ENCODE data around the gene STK24.
"Not testable (repeated sequence)": the region's sequence is repeated elsewhere in the genome, so short reads cannot be mapped to it uniquely, and the experiment has no call there.

STK24 gene

DNA sequence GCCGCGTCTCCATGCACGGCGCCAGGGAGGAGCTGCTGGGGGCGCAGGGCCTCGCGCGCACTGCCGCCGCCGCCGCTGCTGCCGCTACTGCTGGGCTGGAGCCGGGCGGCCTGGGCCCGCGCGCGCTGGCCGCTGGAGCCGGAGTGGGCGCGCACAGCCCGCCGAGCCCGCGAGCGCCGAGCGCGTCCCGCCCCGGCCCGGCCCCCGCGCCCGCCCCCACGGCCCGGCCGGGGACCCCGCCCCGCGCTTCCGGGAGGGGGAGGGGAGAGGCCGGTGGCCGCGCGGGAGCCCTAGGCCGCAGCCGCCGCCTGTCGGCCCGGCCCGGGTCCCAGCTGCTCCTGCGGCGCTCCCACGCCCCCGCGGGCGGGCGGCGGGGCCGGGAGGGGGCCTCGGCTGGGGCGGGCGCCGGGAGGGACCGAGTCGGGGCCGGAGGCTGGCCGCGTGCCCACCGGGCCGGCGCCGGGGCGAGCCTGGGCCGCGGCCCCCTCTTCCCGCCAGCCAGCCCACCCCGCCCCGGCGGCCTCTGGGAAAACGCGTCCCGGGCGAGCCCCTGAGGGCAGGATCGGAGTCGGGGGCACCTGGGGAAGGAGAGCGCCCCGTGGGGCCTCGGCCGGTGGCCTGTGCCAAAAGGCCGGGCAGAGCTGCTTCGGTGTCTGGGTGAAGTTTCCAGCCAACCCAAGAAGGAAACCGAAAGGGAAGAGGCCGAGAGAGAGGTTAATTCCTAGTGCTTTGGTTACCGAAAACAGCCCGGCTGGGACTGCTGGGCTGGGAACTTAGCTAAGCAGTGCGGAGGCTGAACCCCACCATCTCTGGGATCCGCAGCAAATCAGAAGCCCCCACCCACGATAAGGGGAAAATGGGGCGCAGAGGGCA, at the start of gene STK24:
Gene STK24 (minus strand): TSS at position 145 of the 873 bp plus-strand sequence. CDS start 321 bp downstream, outside the sequence.
- peak; percentile 80 for DNase-seq (ENCODE audit: low spot score)

DNA sequence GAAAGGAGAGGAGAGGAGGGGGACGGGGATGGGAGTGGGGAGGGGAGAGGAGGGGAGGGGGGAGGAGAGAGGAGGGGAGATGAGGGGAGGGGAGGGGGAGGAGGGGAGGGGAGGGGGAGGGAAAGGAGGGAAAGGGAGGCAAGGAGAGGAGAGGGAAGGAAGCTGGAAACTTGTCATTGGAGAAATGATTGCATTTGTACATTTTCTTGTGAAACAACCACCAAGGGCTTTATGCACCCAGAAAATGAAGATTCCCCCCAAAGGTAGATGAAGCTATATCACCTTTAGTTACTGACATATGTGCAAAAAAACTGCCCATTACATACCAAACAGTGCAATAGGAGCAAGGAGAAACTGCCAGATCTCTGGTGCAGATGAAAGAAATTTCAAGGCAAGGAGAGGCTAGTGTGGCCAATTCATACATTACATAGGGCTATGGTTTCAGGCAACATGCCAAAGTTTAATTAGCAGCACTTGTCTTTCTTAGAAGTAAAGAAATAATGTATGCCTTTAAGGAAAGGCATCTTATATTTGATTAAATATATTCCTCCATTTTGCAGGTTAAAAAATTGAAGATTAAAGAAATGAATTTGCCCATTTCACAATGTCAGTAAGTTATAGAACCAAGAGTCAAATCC, 49.5 kb upstream of the STK24 start:
- DNase-seq (ENCODE audit: low spot score) = no peak

DNA sequence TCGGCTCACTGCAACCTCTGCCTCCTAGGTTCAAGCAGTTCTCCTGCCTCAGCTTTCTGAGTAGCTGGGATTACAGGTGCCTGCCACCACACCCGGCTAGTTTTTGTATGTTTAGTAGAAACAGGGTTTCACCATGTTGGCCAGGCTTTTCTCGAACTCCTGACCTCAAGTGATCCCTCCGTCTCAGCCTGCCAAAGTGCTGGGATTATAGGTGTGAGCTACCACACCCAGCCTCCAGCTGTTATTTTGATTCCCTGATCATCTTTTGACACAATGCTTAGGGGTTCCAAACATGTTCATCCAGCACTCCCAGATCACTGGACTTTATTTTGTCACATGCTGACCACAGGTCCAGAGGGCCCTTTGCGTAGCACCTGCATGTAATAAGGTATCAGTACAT, 47.7 kb upstream of the STK24 start:
- DNase-seq (ENCODE audit: low spot score) = not testable (repeated sequence)

DNA sequence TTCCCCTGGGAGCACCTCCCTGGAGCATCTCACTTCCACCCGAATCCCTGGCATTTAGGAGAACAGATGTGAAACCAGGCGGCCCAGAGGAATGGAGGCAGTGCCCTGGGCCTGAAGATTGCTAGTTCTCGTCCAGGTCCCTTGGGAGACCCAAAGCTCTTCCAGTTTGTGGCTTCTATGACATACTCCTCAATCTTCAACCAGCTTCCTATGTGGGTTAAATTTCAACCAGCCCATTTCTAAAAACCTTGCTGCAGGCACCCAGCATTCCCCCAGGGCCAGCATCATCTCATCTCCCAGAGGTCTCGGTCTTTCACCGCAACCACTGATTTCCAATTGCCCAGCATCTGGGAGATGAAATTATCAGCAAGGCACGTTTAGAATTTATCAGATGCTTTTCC, 46.0 kb upstream of the STK24 start:
- no peak for DNase-seq (ENCODE audit: low spot score)

DNA sequence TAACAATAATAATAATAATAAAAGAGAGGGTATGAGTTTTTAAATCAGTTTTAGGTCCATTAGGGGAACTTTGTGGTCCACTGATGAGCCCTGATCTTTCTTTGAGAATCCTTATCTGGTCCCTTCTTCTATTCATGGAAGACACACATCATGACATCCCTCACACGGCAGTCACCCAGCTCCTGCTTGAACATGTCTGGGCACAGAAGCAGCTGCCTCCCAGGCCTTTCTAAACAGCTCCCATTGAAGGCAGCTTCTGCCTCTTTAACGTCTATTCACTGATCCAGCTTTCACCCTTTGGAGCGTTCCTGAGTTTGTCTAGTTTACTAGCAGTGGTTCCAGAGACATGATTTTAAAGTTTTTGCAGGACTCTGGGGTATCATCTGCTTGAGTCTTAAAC, 42.6 kb upstream of the STK24 start:
- DNase-seq (ENCODE audit: low spot score) = no peak

DNA sequence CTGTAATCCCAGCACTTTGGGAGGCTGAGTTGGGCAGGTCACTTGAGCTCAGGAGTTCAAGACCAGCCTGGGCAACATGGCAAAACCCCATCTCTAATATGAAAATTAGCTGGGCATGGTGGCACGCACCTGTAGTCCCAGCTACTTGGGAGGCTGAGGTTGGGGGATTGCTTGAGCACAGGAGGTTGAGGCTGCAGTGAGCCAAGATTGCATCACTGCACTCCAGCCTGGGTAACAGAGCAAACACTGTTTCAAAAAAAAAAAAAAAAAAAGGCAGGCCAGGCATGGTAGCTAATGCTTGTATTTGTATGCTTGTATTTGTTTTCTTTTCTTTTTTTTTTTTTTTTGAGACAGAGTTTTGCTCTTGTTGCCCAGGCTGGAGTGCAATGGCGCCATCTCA, 38.7 kb upstream of the STK24 start:
- DNase-seq (ENCODE audit: low spot score) = not testable (repeated sequence)

DNA sequence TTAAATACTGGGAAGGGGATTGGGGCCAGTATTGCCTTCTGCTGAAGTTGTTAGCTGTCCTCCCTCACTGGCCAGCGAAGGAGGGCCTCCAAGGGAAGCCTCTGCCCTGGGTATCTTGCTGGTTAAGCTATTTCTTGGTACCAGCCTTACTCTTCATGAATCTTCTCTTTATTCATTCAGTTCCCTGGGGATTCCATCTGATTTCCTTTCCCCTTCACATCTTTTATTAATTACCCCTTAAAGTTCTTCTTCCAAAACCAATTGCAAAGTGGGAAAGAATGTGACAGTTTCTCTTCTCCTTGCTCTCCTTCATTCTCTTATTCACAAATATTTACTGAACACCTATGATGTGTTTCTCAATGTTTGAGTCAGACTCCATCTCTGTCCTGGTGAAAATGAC, 36.7 kb upstream of the STK24 start:
- DNase-seq (ENCODE audit: low spot score) = no peak

DNA sequence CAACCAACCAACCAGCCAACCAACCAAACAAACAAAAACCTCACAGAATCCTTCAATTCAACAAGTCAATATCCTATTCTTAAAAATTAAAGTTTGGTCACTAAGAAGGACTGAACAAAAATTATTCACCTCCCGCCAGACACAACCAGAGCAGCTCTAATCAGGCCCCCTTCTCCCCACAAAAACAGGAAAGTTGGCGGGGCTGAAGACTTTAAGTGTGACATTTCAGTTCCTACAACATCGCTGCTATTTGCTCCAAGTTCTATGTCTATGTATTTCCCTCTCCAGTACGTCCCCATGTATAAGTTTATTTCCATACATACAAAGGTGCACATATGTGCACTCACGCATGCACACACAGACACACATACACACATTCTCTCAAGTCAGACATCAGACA, 32.8 kb upstream of the STK24 start:
- DNase-seq (ENCODE audit: low spot score) = no peak

DNA sequence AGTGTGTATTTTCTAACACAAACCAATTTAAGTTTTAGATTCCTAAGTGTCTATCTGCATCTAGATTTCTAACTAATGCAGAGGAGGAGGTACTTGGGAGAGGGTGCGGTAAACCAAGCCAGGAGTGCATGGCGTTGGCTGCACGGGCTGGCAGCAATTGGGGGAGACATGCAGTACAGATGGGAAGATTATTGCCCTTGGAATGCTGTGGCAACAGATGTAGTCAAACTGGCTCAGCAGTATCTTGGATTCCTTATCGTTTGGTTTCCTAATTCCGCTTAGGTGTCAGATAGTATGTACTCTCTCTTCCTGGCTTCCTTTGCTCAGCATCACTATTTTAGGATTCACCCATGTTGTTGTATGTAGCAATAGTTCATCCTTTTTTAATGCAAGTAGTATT, 29.4 kb upstream of the STK24 start:
- DNase-seq (ENCODE audit: low spot score) = no peak

DNA sequence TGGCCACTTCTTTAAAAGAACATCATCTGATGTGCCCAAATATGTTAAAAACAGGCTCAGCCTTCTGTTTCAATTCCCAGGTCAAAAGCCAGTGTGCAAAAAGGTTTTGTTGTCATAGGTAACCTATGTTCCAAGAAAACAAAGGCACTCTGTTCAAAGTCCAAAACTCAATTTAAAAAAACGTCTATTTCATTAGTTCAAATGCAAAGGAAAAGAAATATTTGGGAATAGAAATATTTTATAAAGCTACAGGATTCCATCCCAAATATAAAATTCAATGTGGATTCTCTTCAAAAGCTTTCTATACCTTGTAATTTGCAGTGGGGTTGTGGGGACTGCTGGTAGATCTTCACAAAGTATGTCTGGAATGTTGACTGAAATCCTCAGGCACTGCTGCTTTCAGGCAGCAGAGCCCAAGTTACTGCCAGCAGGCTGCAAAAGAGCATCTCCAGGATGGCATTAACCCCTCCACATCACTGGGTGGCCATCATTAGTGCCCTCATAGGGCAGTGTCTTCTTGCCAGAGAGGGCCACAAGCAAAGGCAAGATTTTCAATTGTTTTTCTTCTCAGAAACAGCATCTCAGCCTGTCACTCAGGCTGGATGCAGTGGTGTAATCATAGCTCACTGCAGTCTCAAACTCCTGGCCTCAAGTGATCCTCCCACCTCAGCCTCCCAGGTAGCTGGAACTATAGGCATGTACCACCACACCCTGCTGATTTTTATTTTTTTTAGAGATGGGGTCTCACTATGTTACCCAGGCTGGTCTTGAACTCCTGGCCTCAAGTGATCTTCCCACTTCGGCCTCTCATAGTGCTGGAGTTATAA, 22.8 kb upstream of the STK24 start:
- no peak for DNase-seq (ENCODE audit: low spot score)

DNA sequence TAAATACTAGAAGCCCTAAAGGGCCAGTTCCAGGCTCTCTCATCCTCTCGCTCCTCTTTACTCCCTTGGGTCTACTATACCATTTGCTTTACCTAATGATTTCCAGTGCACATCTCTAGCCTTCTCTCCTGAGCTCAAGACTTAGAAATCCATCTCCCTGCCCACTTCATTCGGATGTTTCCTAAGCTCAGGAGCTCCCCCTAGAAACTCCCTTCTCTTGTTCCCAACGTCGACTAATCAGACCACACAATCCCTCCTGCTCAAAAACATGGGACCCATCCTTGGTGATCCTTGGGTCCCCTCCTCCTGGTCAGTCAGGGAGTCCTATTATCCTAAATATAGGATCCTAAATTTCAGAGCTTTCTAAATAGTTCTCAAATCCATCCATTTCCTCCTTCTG, 21.1 kb upstream of the STK24 start:
- DNase-seq (ENCODE audit: low spot score) = no peak

DNA sequence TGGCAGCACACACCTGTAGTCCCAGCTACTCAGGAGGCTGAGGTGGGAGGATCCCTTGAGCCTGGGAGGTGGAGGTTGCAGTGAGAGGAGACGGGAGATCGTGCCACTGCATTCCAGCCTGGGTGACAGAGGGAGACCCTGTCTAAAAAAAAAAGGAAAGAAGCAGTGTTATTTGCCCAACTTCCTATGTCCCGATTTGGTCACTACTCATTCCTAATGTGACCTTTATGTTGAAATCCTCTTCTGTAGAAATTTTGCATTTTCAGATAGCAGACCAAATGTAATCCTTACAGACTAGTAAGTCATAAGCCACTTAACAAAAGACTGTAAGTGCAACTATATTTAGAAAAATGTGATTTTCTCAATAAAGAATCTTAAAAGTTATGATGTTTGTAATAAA, 18.2 kb upstream of the STK24 start:
- no peak for DNase-seq (ENCODE audit: low spot score)

DNA sequence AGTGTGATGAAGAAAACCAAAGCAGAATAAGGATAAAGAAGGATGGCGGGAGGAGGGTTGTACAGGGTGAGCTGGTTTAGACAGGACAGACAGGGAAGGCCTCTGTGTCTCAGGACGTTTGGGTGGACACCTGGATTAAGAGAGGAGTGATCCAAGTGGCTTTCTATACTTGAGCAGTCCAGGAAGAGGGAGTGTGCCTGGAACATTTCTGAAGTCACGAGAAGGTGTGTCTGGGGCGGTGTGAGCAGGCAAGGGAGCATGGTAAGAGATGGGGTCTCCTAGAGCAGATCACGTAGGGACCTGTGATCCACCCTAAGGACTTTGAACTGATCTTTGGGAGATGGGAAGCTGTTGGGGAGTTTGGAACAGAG, 15.4 kb upstream of the STK24 start:
- DNase-seq (ENCODE audit: low spot score) = no peak

DNA sequence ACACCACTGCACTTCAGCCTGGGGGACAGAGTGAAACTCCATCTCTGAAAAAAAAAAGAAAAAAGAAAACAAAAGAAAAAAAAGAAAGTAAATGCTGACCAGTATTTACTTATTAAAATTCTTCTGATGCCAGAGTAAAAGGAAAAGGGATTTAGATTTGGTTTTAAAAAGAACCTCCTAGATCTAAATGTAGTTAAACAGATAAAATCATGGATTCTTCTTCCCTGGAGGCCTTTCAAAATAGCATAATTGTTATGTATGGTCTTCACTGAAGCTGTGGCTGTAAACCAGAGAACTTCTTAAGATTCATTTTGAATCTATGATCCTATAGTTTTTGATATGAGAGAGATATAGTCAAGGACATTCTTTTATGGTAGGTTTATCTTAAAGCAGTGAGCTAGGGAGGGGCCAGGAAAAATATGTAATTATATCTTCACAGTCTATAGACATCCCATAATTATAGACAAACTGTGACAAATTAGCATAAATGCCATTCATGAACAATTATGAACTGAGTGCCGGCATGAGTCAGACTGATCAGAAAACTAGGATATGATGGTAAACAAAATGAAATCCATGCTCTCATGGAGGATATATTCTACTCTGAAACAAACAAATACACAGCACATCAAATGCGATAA, 14.9 kb upstream of the STK24 start:
- no peak for DNase-seq (ENCODE audit: low spot score)

DNA sequence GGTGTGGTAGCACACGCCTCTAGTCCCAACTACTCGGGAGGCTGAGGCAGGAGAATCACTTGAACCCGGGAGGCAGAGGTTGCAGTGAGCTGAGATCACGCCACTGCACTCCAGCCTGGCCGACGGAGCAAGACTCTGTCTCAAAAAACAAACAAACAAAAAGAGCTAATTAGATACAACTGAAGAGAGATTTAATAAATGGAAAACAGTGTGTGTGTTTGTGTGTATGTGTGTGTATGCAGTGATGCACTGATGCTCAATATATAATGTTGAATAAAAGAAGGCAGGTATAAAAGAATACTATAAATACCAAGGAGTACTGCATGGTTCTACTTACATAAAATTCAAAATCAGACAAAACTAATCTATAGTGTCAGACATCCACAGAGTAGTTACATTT, 13.6 kb upstream of the STK24 start:
- DNase-seq (ENCODE audit: low spot score) = not testable (repeated sequence)

DNA sequence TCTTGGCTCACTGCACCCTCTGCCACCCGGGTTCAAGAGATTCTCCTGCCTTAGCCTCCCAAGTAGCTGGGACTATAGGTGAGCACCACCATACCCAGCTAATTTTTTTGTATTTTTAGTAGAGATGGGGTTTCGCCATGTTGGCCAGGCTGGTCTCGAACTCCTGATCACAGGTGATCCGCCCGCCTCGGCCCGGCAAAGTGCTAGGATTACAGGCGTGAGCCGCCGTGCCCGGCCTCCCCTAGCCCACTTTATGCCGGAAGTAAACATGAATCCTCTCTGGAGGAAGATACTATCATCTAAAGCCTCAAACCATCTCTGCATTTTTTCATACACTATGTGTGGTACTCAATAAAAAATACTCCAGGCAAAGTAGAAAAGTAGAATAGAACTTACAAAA, 12.6 kb upstream of the STK24 start:
- DNase-seq (ENCODE audit: low spot score) = not testable (repeated sequence)

DNA sequence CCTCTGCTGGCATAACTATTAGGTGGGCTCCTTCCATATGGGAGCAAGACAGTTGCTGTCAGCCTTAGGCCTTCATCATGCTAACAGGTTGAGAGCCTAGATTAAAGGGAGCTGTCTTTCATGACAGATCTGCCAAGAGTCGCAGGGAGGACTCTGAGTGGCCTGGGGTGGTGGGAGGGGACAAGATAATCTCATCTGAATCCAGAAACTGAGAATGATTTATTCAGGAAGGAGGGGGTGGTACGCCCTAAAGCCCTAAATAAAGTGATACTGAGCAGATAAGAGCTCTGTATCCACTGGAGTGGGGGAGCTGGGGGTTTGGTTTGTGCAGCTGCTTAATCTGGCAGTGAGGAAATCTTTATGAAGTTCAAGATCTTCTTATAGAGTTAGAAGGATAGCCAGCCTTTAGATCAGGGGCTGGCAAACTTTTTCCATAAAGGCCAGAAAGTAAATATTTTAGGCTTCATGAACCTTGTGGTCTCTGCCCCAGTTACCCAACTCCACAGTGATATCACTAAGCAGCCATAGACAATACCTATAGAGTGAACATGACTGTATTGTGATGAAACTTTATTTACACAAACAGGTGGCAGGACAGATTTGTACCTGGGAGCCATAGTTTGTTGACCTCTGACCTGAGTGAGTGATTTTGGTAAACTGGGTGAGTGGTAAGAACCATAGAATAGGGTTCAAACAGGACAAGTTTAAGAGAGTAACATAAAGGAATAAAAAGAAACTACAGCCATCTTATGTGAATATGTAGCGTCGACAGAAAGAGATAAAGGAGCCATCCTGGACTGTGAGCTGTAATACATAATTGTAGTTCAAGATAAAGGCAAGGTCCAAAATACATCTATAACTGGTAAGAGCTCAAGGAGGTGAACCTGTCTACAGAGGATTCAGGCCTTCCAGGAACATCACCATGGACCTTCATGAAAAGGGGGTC, 9.8 kb upstream of the STK24 start:
- DNase-seq (ENCODE audit: low spot score) = no peak

DNA sequence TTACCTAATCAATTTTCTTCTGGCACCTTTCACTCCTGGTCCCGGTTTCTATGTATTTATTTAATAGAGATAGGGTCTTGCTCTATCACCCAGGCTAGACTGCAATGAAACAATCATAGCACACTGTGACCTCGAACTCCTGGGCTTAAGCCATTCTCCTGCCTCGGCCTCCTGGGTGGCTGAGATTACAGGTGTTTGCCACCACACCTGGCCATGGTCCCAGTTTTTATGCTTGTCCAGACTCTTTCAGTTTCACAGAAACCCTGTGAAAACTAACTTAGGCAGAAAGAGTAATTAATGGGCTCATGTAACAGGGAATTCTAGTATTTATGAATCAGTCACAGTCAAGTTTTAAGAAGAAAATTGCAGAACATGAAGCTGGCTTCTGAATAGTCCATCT, 9.0 kb upstream of the STK24 start:
- DNase-seq (ENCODE audit: low spot score) = no peak

DNA sequence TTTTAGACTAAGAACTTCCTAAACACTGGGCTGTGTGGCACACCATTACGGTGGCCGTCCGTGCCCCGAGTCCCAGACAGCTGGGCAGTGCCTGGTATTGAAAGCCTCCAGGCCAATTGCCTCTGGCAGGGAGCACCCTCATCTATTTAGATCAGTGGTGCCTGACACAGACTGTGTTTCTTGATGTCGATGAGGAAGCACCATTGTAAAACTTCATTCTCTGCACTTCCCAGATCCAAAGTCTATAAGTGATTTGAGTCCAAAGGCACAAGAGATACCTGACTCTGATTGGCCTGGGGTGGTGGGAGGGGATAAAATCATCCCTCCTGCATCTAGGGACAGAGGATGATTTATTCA, 8.5 kb upstream of the STK24 start:
- no peak for DNase-seq (ENCODE audit: low spot score)

DNA sequence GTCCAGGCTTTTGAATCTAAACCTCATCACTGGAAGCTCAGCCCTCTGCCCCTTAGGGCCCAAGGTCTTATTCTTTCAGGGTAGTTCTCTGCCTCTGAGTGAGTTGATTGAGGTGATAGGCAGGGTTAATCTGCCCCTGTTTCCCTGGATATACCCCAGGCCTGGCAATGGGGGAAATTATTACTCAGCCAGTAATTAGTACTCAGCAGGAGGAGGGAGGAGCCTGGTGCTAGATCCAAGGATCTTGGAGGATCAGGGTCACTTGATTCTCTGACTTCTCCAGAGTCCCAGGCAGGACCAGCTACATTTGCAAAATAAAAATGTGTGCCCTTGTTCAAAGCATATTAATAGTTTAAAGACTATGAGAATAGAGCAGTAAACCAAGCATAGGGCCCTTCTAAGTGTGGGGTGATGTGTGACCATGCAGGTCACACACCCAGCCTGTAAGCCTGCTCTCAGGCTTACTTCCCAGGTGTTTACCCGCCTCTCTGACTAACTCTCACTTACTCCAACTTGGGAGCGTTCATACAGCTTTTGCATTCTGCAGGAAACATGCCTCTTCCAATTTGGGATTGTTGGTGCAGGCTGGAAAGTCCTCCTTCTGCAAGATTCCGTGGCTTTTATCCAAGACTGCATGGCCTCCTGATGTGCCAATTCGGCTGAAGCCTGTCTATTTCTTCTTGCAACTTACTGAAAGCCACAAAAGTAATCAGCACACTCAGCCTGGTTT, 7.9 kb upstream of the STK24 start:
- no peak for DNase-seq (ENCODE audit: low spot score)

DNA sequence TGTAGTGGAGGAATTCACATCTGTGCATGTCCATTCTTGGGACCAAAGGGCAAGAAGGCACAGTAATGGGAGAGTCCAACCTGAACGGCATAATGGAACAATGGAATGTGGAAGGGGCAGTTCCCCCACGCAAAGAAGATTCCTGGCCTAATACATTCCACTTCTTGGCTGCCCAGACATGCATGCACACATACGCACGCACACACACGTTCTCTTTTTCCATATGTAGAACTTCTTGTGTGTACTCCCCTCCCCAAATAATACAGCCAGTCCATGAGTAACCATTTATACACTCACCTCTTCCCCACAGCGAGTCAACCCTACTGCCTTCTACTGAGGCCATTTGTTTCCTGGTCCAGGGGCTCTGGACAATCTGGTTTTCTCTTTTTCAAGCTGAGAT, 6.0 kb upstream of the STK24 start:
- no peak for DNase-seq (ENCODE audit: low spot score)
